LoVo (cell line): ENCODE measurements around the gene CTSD.

Source experiments
- DNase-seq: peaks from one replicate; pipeline ENCODE4 v3.0.0-alpha.2; 2016; ENCODE audit warnings: low spot score

The CTSD gene

DNA sequence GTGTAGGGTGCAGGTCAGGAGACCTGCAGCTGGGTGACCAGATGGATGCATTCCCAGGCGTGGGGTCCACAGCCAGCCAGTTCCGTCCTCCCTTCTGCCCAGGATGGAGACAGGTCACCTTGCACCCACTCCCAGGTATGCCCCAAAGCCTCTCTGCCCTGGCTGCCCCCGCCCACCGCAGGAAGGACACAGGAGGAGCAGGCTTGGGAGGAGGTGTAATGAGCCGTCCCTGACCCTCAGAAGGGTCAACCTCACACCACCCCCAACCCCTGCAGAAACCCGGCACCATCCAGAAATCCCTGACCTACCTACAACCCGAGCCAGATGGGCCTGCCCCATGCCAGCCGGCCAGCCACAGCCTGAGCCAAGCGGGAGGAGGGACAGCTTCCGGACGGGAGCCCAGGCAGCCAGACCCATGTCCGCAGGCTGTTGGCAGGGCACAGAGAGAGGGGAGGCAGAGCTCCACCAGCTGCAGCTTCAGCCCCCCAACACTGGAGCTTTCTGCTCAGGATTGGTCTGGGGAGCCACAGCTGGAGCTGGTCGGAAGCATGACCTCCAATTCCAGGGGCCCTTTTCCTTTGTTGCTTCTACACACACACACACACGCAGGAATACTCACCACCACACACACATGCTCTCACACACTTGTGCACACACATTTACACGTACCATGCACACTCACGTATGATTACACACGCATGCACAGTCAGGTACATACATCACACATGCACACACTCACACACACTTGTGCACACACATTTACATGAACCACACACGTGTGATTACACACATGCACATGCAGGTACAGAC is 18.6 kb downstream of the CTSD start:
- no peak for DNase-seq

DNA sequence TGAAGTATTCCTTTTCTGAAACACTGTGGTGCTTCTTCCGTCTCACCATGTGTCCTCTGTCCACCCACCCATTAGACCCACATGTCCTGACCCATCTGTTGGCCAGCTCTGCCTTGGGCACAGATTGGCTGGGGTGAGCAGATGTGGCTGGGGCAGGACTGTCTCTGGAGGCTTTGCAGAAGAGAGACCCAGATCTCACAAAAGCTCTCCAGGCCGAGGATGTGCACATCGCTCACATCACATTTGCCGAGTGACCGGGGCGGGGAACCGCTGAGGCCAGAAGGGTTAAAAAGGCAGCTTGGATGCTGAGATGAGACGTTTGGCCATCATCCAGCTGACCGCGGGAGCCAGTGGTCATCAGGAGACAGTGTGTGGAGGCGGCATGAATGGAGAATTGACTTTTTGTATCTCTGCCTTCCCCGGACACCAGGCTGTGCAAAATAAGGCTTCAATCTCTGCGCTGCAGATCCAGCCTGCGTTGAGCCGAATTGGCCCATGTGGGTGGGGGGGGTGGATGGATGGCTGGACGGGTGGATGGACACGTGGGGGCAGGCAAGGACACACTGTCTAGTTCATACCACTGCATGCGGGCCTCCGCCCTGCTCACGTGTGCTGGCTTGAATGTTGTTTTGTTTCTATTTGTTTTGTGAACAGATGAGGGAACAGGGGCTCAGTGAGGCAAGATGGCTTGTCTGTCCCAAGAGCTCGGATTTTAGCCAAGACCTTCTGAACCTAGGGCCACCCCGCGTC is 19.4 kb downstream of the CTSD start:
- no peak for DNase-seq

DNA sequence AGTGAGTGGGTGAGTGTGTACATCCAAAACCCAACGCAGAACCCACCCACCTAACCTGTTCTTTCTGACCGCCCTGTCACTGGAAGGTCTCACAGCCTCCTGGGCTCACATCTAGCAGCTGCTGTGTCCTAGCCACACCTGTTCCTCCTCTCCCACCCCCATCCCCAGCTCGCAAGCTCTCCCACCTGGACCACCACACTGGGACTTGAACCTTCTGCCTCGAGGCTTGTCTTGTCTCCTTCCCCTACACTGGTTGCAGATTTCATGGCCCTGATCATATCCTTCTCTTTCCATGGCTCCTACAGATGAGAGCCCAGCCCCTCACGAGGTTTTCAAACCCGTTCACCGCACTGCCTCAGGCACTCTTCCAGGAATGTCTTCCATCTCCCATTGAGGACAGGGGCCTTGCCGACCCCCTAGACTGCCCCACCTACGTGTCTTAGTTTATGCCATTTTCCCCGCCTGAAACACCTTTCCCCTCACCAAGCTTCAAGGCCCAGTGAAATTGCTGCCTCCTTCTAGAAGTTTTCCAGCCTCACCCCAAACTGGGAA is 20.1 kb downstream of the CTSD start:
- DNase-seq, result no peak

DNA sequence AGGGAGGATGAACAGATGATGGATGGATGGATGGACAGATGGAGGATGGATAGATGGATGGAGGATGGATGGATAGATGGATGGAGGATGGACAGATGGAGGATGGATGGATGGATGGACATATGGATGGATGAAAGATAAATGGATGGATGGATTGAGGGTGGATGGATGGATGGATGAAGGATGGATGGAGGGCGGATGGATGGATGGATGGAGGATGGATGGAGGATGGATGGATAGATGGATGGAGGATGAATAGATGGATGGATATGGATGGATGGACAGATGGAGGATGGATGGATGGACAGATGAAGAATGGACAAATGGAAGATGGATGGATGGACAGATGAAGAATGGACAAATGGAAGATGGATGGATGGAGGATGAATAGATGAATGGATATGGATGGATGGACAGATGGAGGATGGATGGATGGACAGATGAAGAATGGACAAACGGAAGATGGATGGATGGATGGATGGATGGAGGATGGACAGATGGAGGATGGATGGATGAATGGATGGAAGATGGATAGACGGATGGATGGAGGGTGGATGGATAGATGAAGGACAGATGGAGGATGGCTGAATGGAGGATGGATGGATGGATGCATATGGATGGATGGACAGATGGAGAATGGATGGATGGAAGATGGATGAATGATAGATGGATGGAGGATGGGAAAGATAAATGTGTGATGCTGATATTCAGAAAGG is 20.7 kb downstream of the CTSD start:
- DNase-seq, result no peak

DNA sequence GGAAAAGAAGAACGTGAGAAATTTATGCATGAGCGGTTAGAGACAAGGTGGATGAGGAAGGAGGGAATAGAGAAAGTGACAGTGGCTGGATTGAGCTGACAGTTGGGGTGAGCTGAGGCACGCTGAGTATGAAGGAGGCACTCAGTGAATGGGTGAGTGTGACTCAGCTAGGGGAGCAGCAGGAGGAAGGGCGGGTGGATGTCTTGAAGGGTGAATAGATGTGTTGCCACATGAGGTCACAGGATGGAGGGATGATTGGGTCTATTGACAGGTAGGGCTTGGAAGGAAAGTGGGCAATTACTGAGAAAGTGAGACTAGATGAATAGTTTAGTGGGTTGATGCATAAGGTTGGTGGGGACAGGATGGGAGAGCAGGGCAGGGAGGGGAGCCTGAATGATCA is 21.4 kb downstream of the CTSD start:
- no peak for DNase-seq

DNA sequence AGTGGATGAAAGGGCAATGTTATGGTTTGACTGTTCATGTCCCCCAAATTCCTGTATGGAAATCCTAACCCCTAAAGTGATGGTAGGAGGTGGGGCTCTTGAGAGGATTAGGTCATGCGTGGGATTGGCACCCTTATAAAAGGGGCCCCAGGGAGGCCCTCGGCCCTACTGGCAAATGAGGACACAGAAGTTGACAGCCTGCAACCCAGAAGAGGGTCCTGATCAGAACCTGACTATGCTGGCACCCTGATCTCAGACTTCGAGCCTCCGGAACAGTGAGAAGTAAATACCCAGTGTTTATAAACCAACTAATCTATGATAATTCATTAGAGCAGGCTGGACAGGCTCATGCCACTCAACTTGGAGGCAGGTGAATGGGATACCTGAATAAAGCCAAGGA is 22.0 kb downstream of the CTSD start:
- no peak for DNase-seq

DNA sequence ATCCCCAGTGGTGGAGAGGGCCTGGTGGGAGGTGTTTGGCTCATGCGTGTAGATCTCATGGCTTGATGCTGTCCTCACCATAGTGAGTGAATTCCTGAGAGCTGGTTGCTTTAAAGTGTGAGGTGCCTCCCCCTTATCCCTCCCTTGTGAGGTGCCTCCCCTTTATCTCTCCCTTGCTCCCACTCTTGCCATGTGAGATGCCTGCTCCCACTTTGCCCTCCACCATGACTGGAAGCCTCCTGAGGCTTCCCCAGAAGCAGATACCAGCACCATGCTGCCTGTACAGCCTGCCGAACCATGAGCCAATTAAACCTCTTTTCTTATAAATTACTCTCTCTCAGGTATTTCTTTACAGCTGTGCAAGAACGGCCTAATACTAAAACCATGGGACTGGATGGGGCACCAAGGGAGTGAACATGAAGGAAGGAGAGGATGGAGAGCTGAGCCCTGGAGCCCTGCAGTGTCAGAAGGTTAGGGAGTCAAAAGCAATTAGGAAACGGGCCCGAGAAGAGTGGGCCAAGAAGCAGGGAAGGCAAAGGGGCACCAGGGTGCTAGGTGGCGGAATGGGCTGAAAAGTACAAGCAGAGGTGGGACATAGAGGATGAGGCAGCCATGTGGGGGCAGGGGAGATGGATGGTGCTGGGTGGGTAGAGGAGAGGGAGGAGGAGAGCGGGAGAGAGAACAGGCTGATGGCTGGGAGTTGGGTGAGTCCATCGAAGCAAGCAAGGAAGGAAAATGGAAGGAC is 22.8 kb downstream of the CTSD start:
- no peak for DNase-seq

DNA sequence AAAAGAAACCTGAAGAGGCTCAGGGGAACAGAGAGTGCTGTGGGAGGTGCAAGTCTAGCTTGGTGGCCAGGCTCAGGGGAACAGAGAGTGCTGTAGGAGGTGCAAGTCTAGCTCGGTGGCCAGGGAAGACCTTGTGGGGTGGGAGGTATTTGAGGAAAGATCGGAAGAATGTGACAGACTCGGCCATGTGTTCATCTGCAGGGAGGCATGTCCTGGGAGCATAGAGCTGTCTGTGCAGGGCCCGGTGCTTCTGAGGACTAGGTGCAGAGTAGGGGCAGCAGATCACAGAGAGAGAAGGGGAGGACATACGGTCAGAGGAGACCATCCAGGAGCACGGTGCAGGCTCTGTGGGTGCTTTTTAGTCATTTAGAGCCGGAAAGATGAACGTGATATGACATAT is 24.2 kb downstream of the CTSD start:
- no peak for DNase-seq

DNA sequence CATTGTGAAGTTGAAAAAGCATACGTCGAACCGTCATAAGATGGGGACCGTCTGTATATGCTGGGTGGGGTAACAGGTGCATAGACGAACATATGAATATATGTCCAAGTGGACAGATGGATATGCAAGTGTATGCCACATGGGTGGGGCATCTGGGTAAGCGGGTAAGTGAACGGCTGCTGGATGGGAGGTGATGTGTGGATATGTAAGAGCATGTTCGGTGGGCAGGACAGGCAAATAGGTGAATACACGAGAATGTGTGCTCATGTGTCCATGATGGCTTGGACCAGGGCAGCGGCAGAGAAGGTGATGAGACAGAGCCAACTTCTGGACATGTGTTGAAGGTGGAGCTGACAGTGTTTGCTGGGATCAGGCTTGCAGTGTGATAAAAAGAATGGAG is 25.3 kb downstream of the CTSD start:
- DNase-seq, result no peak

DNA sequence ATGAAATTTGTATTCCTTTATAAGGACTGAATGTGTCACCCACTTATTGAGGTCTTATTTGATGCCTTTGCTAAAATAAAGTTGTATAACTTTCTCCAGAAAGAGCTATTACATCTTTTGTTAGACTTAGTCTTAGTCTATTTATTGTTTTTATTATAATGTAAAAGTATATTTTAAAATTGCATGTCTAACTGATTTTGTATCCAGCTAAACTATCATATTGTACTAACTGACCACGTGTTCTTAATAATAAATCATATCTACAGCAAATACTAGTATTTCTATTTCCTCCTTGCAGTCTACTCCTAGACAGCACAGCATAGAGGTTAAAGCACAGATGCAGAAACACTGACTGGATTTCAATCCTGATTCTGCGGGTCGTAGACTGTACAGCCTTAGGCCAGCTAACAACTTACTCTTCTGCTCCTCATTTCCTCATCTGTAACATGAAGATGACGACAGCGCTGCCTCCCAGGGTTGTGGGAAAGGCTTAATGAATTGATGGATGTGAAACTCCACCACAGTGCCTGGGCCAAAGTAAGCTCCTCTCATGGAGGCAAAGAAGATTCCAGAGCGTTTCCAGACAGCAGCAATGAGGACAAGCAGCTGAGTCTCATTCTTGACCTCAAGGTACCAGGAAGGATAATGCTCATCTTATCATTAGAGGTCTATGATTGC is 26.5 kb downstream of the CTSD start:
- no peak for DNase-seq

DNA sequence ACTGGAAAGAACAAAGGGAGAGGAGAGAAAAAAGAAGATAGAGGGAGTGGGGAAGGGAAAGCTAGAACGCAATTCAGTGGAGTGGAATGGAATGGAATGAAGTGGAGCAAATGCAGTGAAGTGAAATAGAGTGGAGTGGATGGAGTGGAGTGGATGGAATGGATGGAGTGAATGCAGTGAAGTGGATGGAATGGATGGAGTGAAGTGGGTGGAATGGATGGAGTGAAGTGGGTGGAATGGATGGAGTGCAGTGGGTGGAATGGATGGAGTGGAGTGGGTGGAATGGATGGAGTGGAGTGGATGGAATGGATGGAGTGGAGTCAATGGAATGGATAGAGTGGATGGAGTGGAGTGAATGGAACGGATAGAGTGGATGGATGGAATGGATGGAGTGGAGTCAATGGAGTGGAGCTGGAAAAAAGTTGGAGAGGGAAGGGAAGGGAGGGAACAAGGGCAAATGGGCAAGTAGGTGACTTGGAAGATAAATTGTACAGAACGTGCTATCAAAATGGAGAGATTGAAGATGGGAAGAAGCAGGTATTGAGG is 27.2 kb downstream of the CTSD start:
- DNase-seq, result no peak

DNA sequence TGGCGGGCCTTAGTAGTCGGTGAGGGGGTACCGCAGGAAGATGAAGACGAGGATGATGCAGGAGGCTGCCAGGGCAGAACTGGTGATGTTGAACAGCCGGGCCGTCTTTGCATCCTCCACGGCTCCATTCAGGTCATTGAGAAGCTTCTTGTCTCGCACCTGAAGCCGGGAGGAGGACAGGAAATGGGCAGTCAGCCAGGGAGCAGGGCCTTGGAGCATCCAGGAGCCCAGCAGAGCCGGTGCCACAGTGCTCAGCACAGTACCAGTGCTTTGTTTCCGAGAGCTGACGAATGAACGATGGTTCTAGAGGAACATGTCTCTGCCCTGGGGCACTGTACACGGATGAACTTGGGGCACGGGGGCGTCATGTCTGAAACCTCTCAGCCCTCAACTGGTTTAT is 28.5 kb downstream of the CTSD start:
- DNase-seq, result no peak

DNA sequence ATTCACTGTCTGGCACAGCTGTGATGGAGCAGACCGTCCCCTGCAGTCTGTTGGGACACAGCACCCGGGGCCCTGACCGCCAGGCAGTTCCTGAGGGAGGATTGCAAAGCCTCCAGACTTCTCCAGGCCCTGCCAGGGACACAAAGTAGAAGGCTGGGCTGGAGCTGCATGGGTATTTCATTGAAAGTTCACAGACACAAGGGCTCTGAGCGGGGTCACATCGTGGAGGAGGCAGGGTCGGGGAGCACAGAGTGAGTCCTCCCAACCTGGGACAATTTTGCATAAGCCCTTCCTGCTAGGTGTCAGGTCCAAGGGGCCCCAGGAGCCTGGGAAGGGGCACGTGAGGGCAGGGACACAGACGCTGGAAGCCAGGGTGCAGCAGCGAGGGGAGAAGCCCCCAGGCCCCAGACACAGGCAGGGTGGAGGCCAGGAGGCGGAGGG is 29.1 kb downstream of the CTSD start:
- no peak for DNase-seq

DNA sequence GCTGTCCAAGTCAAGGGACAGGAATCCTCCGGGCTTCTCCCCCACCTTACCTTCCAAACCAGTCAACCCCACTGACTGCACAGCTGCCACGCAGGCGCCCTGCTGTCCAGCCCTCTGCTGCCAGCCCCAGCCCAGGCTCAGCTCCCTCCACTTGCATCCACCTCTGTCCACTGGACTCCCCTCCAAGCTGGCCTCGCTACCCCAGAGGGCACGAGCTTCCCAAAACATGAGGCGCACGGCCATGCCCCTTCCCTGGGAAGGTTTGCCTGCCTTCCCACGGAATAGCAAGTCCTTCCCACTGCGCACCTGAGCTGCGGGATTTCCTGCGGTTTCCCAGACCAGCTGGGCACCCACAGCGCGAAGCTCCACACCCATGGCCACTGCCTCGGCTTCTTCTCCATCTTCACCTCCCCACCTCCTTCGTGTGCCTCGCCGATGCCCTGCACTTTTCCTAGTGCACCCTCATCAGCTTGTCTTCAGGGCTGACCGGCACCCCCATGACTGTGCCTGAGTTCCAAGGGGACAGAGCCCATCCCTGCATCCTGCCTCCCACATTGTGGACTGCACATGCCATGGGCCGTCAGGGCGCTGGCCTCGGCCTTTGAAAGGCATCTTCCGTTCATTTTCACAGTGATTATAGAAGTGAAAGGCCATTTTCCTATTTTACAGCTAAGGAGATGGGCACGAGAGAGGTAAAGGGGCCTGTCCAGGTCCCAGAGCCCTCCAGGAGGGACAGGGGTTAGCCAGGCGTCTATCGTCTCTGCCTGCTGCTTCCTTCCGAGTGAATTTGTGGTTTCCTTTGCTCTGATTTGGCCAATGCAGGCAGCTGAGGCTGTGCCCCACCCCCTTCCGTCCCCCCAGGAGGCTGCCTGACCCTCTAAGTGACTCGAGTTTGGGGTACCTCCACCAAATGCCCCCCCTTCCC is 29.7 kb downstream of the CTSD start:
- DNase-seq, result no peak

DNA sequence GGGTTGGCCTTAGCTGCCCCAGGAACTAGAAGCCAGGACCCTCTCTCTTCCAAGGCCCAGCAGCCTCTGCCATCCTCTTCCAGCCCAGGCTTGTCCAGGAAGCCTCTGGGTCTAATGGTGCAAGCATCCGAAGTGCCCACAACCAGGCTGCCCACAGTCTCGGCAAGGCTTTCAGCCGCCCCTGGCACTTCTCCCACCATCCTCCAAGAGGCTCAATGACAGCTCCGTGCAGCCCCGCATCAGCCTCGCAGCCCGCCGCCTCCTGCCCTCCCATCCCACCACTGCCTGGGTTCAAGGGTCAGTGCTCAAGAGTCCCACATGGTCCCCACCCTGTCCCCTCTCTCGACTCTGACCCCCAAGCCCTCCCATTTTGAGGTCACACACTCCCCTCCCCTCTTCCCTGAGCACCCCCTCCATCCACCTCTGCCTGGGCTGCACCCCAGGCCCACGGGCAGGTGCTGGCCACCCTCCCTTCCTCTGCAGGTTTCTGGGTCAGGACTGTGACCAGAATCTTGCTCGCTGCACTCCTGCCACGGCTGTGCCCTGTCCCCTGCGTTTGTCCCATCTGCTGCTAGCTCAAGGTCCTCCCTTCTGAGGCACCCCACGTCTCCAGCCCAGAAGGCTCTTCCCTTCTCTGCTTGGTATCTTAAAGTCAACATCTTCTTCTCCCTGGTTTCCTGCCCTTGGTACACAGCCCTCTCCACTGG is 30.6 kb downstream of the CTSD start:
- DNase-seq, result no peak

DNA sequence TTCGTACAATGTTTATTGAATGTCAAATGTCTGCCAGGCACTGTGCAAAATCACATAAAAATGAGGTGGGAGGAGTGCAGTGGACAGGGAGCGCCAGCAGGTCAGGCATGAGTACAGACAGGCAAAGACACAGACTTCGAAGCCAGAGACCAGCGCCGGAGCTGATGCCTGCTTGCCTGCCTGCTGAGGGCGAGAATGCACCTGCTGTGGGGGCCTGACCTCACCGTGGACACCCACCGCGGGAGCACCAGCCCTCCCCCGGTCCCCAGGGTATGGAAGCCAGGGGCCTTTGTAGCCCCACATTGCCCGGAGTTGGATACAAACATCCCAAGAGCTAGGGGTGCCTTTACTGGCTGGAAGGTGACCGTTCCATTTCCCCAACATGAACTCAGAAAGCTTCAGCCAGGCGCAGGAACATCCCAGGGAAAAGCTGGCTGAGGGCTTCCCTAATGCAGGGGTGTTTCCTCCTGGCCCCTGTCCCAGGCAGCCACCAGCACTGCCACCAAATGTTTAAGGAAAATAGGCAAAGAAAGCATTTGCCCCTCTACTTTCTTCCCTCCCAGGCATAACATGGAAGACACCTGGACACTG is 31.2 kb downstream of the CTSD start:
- no peak for DNase-seq

DNA sequence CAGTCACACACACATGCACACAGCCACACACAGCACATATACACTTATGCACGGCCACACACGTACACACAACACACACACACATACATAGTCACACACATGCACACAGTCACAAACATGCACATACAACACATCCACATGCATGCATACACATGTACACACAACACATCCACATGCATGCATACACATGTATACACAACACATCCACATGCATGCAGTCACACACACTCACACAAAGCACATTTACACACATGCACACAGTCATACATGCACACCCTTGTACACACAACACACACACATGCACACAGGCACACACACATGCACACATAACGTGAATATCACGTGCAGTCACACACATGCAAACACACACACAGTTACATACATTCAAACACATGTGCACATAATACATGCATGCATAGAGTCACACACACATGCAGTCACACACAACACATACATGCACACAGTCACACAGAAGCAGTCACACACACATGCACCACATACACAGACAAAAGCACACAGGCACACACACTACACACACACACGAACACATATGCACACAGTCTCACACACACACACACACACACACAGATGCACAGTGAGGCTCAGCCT is 32.2 kb downstream of the CTSD start:
- DNase-seq, result no peak

DNA sequence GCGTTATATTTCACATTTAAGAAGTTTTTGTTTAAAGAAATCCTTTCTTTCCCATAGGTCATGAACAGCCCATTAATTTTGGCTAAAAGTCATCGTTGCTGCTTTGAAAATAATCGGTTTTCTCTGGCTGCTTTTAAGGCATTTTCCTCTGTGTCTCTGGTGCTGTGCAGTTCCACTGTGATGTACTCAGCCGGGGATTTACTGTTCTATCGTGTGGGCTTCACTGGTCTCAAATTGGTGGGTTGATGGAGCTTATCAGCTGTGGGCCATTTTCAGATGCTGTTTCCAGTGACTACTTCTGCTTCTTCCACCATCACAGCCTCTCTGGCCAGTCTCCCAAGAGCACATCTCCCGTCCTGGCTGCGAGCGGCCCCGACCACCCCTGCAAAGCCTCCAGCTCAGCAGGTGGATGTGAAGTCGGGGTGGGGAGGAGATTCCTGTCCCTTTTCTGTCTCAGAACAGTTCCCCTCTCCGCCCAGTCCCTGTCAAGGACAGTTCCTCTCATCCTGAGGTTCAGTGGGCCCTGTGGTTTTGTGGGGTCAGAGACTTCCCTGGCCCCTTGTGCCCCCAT is 33.6 kb downstream of the CTSD start:
- DNase-seq, result no peak
